Heart left ventricle (tissue), 16 donors: ENCODE data around the gene TAAR9. TPM values are rescaled to one million over a fixed set of nuclear protein-coding genes. Genes with fewer than 3 reads are reported as not detected.

Experiments
- ATAC-seq, 4 donors: fragments of 200-7000 bp; cut with Tn5 transposase; one replicate each; pipeline ENCODE4 v1.9.1; 2020 to 2022; ENCODE audit warnings: moderate library complexity in 4 of 4, mild to moderate bottlenecking in 3 of 4, moderate number of reproducible peaks in 1 of 4
- DNase-seq, 5 donors: peaks; one replicate each; pipeline ENCODE4 v3.0.0-alpha.2; 2020
- H3K27ac ChIP-seq, 12 donors: fragments of 200-600 bp; sonication (generic) in 4 of 12; one replicate each; pipeline versions ENCODE4 v1.5.0 to v1.8.0; 2016 to 2022; ENCODE audit warnings: mild to moderate bottlenecking in 2 of 12
- H3K27me3 ChIP-seq, 9 donors: fragments of 200-600 bp; sonication (generic) in 2 of 9; one replicate each; pipeline versions ENCODE4 v1.5.1 to v1.8.0; 2016 to 2022; ENCODE audit warnings: mild to moderate bottlenecking in 3 of 9
- H3K36me3 ChIP-seq, 9 donors: fragments of 200-600 bp; sonication (generic) in 2 of 9; one replicate each; pipeline versions ENCODE4 v1.5.0 to v1.8.0; 2018 to 2022; ENCODE audit warnings: mild to moderate bottlenecking in 2 of 9
- H3K4me1 ChIP-seq, 12 donors: fragments of 200-600 bp; sonication (generic) in 4 of 12; one replicate each; pipeline versions ENCODE4 v1.5.0 to v1.8.0; 2016 to 2022; ENCODE audit warnings: mild to moderate bottlenecking in 3 of 12
- H3K4me3 ChIP-seq, 12 donors: fragments of 200-600 bp; sonication (generic) in 4 of 12; one replicate each; pipeline versions ENCODE4 v1.5.0 to v1.8.0; 2017 to 2022; ENCODE audit warnings: mild to moderate bottlenecking in 9 of 12, moderate library complexity in 4 of 12
- H3K9me3 ChIP-seq, 12 donors: fragments of 200-600 bp; sonication (generic) in 4 of 12; one replicate each; pipeline versions ENCODE4 v1.5.0 to v1.8.0; 2016 to 2022; ENCODE audit warnings: mild to moderate bottlenecking in 1 of 12
- POLR2A ChIP-seq, 2 donors: fragments of 450-650 bp; IDR thresholded peaks; one replicate each; pipeline ENCODE4 v1.6.1; 2017; ENCODE audit warnings: antibody characterized with exemption in 2 of 2, mild to moderate bottlenecking in 2 of 2, moderate library complexity in 2 of 2
- WGBS, 4 donors: extraction: QIAGEN DNeasy Blood & Tissue Kit in 2 of 4; methylation state at CpG; one replicate each; pipeline versions ENCODE4 v1.1.5 to v1.1.7; 2013 to 2018; 5-methylcytosine and 5-hydroxymethylcytosine counted together
- intact Hi-C, 10 donors: fragments of 100-400 bp; cut with DNase I; formaldehyde crosslinking; loops; one replicate each; pipeline versions ENCODE4 v1.11.1 to v1.14.2; 2022
- polyA plus RNA-seq, 2 donors: library from polyadenylated mRNA; stranded (reverse); fragments of 200-250 nt; gene quantifications; one replicate each; pipeline ENCODE4 v1.2.3, GENCODE V29; 2013
- total RNA-seq, 9 donors: library from RNA; depleted of rRNA in 2 of 9; stranded (reverse); fragments of >200 nt in 2 of 9; fragmentation: NEBNext Ultra II Directional in 3 of 9; extraction: Animal tissue kit (Norgen Biotek cat#: 25700) in 3 of 9; gene quantifications; one replicate each; pipeline versions ENCODE4 v1.1.0 to v1.2.4, GENCODE V29; 2016 to 2023
- TF ChIP-seq, protein P1 (sequence below), 12 donors: fragments of 200-600 bp; sonication (generic) in 4 of 12; IDR thresholded peaks; one replicate each; pipeline versions ENCODE4 v1.5.0 to v1.8.0; 2018 to 2022; ENCODE audit warnings: antibody characterized with exemption in 12 of 12, mild to moderate bottlenecking in 5 of 12
- donor health status: ischemic (EF 13 %, LVEDD 7.1; RV severe dilation, severe dysfunction).
- donor health status: healthy with polysubstance abuse.
- donor health status: DM: no; HTN: yes; CAD: no.
- donor health status: DM: no; HTN: no; CAD: no.
- donor health status: ischemic (EF 25% LVEDD 6.9; RV normal size, moderate dysfunction).
- donor health status: ischemic (EF 25% LVEDD 5.7; RV mildly dilated, moderate dysfunction).
- donor health status: healthy.
- donor health status: DM: yes; HTN: yes; CAD: no.
- donor health status: ischemic (EF 35%, LVEDD 5.7; RV mildly dilated, moderate dysfunction).
- donor health status: nonischemic (EF 11% LVEDD 7.7; RV severe dilation, severe dysfunction).
- donor health status: DM: yes; HTN: yes; CAD: no.
- donor health status: PGD.
- donor health status: ischemic (EF 29% LVEDD 5.4; RV normal size, mild dysfunction).
- donor health status: nonischemic (EF 23%, LVEDD 6.1; RV moderate dilation, normal function).

TAAR9 gene
- total and polyA plus RNA-seq, 11 donors: not detected

DNA sequence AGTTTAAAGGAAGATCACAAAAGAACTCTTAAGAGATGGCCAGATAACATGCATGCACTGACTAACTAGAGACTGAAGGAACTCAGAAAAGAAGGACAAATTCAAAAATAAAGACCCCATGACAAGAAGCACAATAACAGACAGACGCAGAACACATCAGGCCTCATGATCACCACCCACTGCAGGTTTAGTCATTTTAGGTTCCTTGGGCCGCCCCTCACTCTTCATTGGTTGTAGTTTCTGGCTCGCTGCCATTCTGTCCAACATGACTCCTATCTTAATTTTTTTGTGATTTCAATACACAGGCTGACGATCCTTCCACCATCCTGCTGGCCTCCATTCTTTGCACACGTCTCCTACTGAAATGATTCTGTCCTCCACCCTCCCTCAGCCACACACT is 46.8 kb upstream of the TAAR9 start:
- intact Hi-C loops: no loop called here
- TF ChIP-seq, protein P1, sequence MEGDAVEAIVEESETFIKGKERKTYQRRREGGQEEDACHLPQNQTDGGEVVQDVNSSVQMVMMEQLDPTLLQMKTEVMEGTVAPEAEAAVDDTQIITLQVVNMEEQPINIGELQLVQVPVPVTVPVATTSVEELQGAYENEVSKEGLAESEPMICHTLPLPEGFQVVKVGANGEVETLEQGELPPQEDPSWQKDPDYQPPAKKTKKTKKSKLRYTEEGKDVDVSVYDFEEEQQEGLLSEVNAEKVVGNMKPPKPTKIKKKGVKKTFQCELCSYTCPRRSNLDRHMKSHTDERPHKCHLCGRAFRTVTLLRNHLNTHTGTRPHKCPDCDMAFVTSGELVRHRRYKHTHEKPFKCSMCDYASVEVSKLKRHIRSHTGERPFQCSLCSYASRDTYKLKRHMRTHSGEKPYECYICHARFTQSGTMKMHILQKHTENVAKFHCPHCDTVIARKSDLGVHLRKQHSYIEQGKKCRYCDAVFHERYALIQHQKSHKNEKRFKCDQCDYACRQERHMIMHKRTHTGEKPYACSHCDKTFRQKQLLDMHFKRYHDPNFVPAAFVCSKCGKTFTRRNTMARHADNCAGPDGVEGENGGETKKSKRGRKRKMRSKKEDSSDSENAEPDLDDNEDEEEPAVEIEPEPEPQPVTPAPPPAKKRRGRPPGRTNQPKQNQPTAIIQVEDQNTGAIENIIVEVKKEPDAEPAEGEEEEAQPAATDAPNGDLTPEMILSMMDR (IDR thresholded peaks at IDR 0.05): no peak
- no peak for TF ChIP-seq POLR2A (IDR thresholded peaks at IDR 0.05)
- Histone ChIP-seq H3K9me3 (peaks cover 0 to 3% (median 0%) of the 10 kb centered on the region in 12 donors), H3K36me3 (peaks cover 0 to 6% (median 0%) of the 10 kb centered on the region in 9 donors), H3K4me3 (no peak overlapping the region), H3K4me1 (peaks cover 0 to 64% (median 31%) of the 10 kb centered on the region in 12 donors), H3K27ac (peak overlapping the region in 4 of 12 donors; percentile 13 to 78 (median 18)), H3K27me3 (no peaks in the 10 kb centered on the region)
- peak in 3 of 5 donors; percentile 30 to 47 (median 43) for DNase-seq
- 67 to 75% (median 70%) methylated on average over 5 of the region's 5 CpGs for WGBS, 4 donors
- peak in 3 of 4 donors; percentile 38 to 70 (median 48) for ATAC-seq

- Histone ChIP-seq H3K27ac (peak overlapping the region in 2 of 12 donors; percentile 13 to 78), H3K4me3 (no peak overlapping the region), H3K27me3 (no peaks in the 10 kb centered on the region), H3K4me1 (peaks cover 0 to 70% (median 31%) of the 10 kb centered on the region in 12 donors), H3K9me3 (no peaks in the 10 kb centered on the region), H3K36me3 (peaks cover 0 to 6% (median 0%) of the 10 kb centered on the region in 9 donors)
- TF ChIP-seq, protein P1 (IDR thresholded peaks at IDR 0.05): no peak
- ATAC-seq: peak in 2 of 4 donors; percentile 17 to 27
- intact Hi-C loops: no loop called here
- DNase-seq: no peak
- WGBS, 4 donors: 78 to 88% (median 80%) methylated on average over 1 of the region's 1 CpG
Measured at GRCh38 chr6:132491881-132492280, 46.2 kb upstream of the TAAR9 start.

DNA sequence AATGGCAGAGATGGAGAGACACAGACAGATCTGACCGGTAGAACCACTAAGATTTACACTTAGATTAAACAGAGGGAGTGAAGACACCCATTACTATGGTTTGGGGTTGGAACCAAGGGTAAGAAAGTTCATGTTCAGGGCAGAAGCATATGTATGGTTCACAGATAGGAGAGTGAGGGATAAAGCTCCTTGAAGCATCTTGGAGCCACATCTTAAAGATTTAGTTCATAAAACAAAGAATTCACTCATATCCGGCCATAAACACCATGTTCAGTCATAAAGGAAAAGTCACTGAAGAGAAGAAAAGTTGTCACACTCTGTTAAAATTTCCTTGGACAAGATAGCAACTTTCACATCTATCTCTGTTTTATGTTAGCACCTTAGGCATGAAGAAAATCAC is 43.1 kb upstream of the TAAR9 start:
- ATAC-seq: no peak
- WGBS, 4 donors: 89 to 95% (median 93%) methylated on average over 2 of the region's 2 CpGs
- intact Hi-C loops: no loop called here
- H3K27me3 ChIP-seq: no peaks in the 10 kb centered on the region
- peaks cover 0 to 88% (median 25%) of the 10 kb centered on the region in 12 donors for H3K4me1 ChIP-seq
- no peak overlapping the region for H3K4me3 ChIP-seq
- peaks cover 0 to 33% (median 24%) of the 10 kb centered on the region in 9 donors for H3K36me3 ChIP-seq
- no peak for TF ChIP-seq POLR2A (IDR thresholded peaks at IDR 0.05)
- TF ChIP-seq, protein P1 (IDR thresholded peaks at IDR 0.05): no peak
- H3K27ac ChIP-seq: no peak overlapping the region
- H3K9me3 ChIP-seq: no peaks in the 10 kb centered on the region
- DNase-seq: no peak

GRCh38 chr6:132495604-132496079 is 42.4 kb upstream of the TAAR9 start:
- DNase-seq (no peak), ATAC-seq (no peak)
- Histone ChIP-seq H3K27ac (peak overlapping the region in 1 of 12 donors; percentile 54), H3K9me3 (no peaks in the 10 kb centered on the region), H3K4me3 (no peak overlapping the region), H3K4me1 (peaks cover 0 to 88% (median 18%) of the 10 kb centered on the region in 12 donors), H3K27me3 (no peaks in the 10 kb centered on the region), H3K36me3 (peaks cover 0 to 40% (median 31%) of the 10 kb centered on the region in 9 donors)
- intact Hi-C loops: no loop called here
- TF ChIP-seq, protein P1 (IDR thresholded peaks at IDR 0.05): no peak
- TF ChIP-seq POLR2A (IDR thresholded peaks at IDR 0.05): no peak
- WGBS, 4 donors: 70 to 84% (median 72%) methylated on average over 2 of the region's 2 CpGs
